H1 (cell line): ENCODE measurements around the gene COQ5. TPM values are rescaled to one million over a fixed set of nuclear protein-coding genes. Genes with fewer than 3 reads are reported as not detected.

Experiments
- CTCF ChIA-PET: fragments of 300-600 bp; sonication (Branson Sonifier 250); formaldehyde crosslinking; loops from one replicate; lab custom pipeline; 2021; ENCODE audit not compliant: partially characterized antibody; lab: Charles Lee
- POLR2A ChIA-PET: fragments of 300-600 bp; sonication (Branson Sonifier 250); formaldehyde crosslinking; loops from one replicate; lab custom pipeline; 2021; ENCODE audit warnings: inconsistent platforms; ENCODE audit not compliant: partially characterized antibody; lab: Charles Lee
- DNase-seq, 2 experiments: peaks; one replicate each; pipeline versions ENCODE4 v3.0.0 to v3.0.0-alpha.2; 2010 to 2022; ENCODE audit warnings: low spot score in 2 of 2, low read depth in 1 of 2, mixed read lengths in 1 of 2
- FAIRE-seq: peaks from 2 replicates; lab custom pipeline; 2011; peaks lifted over from hg19 to GRCh38; lab: Jason Lieb, UNC
- H2AFZ ChIP-seq: 2 replicates; pipeline ENCODE4 v1.8.1; 2012; ENCODE audit warnings: low read length, inconsistent platforms
- H2AK5ac ChIP-seq: 2 replicates; pipeline ENCODE4 v1.6.1; 2013; ENCODE audit warnings: low read depth, low read length
- H2BK120ac ChIP-seq: replicated peaks from 2 replicates; pipeline ENCODE3; 2013; ENCODE audit warnings: low read depth, low read length, inconsistent platforms
- H2BK12ac ChIP-seq: 2 replicates; pipeline ENCODE4 v1.6.1; 2013; ENCODE audit warnings: low read depth, low read length
- H2BK15ac ChIP-seq: 2 replicates; pipeline ENCODE4 v1.6.1; 2013; ENCODE audit warnings: low read length
- H2BK20ac ChIP-seq: 2 replicates; pipeline ENCODE4 v1.6.1; 2013; ENCODE audit warnings: low read length
- H2BK5ac ChIP-seq: 2 replicates; pipeline ENCODE4 v1.6.1; 2013; ENCODE audit warnings: low read depth, low read length
- H3K14ac ChIP-seq: 2 replicates; pipeline ENCODE4 v1.6.1; 2013; ENCODE audit warnings: inconsistent platforms; ENCODE audit not compliant: insufficient read length
- H3K18ac ChIP-seq: 2 replicates; pipeline ENCODE4 v1.6.1; 2013; ENCODE audit warnings: low read length; ENCODE audit errors: extremely low read depth
- H3K23ac ChIP-seq: 2 replicates; pipeline ENCODE4 v1.6.1; 2013; ENCODE audit warnings: inconsistent platforms; ENCODE audit not compliant: insufficient read length
- H3K23me2 ChIP-seq: 2 replicates; pipeline ENCODE4 v1.6.1; 2013; ENCODE audit warnings: low read depth, low read length
- H3K27ac ChIP-seq: 2 replicates; pipeline ENCODE4 v1.6.1; 2011; ENCODE audit warnings: low read depth, low read length, inconsistent platforms
- H3K27me3 ChIP-seq, 4 experiments: replicated peaks in 1 of 4; 1 replicate in 1 of 4; 2 replicates in 3 of 4; pipeline versions ENCODE4 v1.6.1 to v1.8.1; 2011 to 2013; ENCODE audit warnings: low read length in 3 of 4, mild to moderate bottlenecking in 3 of 4, inconsistent platforms in 2 of 4, mixed read lengths in 2 of 4, moderate library complexity in 1 of 4; ENCODE audit not compliant: control insufficient read depth in 3 of 4, insufficient read depth in 3 of 4; ENCODE audit errors: extremely low read depth in 1 of 4
- H3K36me3 ChIP-seq, 4 experiments: 2 replicates each; pipeline versions ENCODE4 v1.6.1 to v1.8.1; 2011 to 2013; ENCODE audit warnings: mild to moderate bottlenecking in 4 of 4, low read length in 3 of 4, moderate library complexity in 2 of 4, control low read depth in 1 of 4, inconsistent platforms in 1 of 4; ENCODE audit not compliant: insufficient read depth in 4 of 4, control insufficient read depth in 2 of 4
- H3K4ac ChIP-seq: replicated peaks from 2 replicates; pipeline ENCODE3; 2013; ENCODE audit warnings: low read length, low read depth, mixed read lengths, inconsistent platforms; ENCODE audit not compliant: insufficient read length
- H3K4me1 ChIP-seq, 4 experiments: replicated peaks in 1 of 4; 1 replicate in 1 of 4; 2 replicates in 3 of 4; pipeline versions ENCODE4 v1.6.1 to v1.8.1; 2011 to 2013; ENCODE audit warnings: low read length in 3 of 4, inconsistent platforms in 2 of 4, mixed read lengths in 1 of 4; ENCODE audit not compliant: insufficient read depth in 4 of 4, control insufficient read depth in 3 of 4
- H3K4me2 ChIP-seq, 2 experiments: 2 replicates each; pipeline versions ENCODE4 v1.6.1 to v1.8.1; 2011 to 2013; ENCODE audit warnings: low read depth in 2 of 2, low read length in 2 of 2, control low read depth in 1 of 2, inconsistent platforms in 1 of 2, mild to moderate bottlenecking in 1 of 2; ENCODE audit not compliant: insufficient read depth in 1 of 2
- H3K4me3 ChIP-seq, 4 experiments: fragments of 200-600, 300-600 bp in 1 of 4; sonication (generic), shearing (Covaris generic), sonication (Bioruptor Twin) in 1 of 4; 2 replicates each; pipeline versions ENCODE4 v1.5.1 to v1.8.1; 2011 to 2016; ENCODE audit warnings: low read length in 4 of 4, low read depth in 3 of 4, control low read depth in 2 of 4, inconsistent platforms in 2 of 4, mild to moderate bottlenecking in 2 of 4, mixed read lengths in 1 of 4, moderate library complexity in 1 of 4; ENCODE audit not compliant: insufficient read depth in 2 of 4; ENCODE audit errors: extremely low read depth in 1 of 4
- H3K56ac ChIP-seq: replicated peaks from 2 replicates; pipeline ENCODE3; 2013; ENCODE audit warnings: low read depth, mild to moderate bottlenecking, mixed read lengths, low read length, inconsistent platforms; ENCODE audit not compliant: insufficient read length
- H3K79me1 ChIP-seq: 2 replicates; pipeline ENCODE4 v1.6.1; 2013; ENCODE audit warnings: low read depth, low read length, control low read depth
- H3K79me2 ChIP-seq, 2 experiments: 2 replicates each; pipeline versions ENCODE4 v1.6.1 to v1.8.1; 2012 to 2013; ENCODE audit warnings: low read length in 2 of 2, mild to moderate bottlenecking in 2 of 2, inconsistent platforms in 1 of 2; ENCODE audit not compliant: insufficient read depth in 2 of 2, control insufficient read depth in 1 of 2
- H3K9ac ChIP-seq, 4 experiments: replicated peaks in 1 of 4; 1 replicate in 1 of 4; 2 replicates in 3 of 4; pipeline versions ENCODE4 v1.6.1 to v1.8.1; 2011 to 2013; ENCODE audit warnings: low read depth in 3 of 4, low read length in 3 of 4, control low read depth in 2 of 4, mild to moderate bottlenecking in 2 of 4, moderate library complexity in 2 of 4, inconsistent platforms in 1 of 4; ENCODE audit errors: extremely low read depth in 1 of 4
- H3K9me3 ChIP-seq, 2 experiments: 2 replicates each; pipeline versions ENCODE4 v1.6.1 to v1.8.1; 2012 to 2013; ENCODE audit warnings: mild to moderate bottlenecking in 2 of 2, moderate library complexity in 2 of 2, control low read depth in 1 of 2, inconsistent platforms in 1 of 2, low read depth in 1 of 2, low read length in 1 of 2, mixed read lengths in 1 of 2; ENCODE audit not compliant: insufficient read depth in 2 of 2
- H4K20me1 ChIP-seq, 2 experiments: replicated peaks in 1 of 2; 2 replicates each; pipeline versions ENCODE3 to v1.8.1; 2011 to 2013; ENCODE audit warnings: inconsistent platforms in 2 of 2, low read length in 2 of 2, mild to moderate bottlenecking in 1 of 2; ENCODE audit not compliant: insufficient read depth in 2 of 2, control insufficient read depth in 1 of 2
- H4K5ac ChIP-seq: 2 replicates; pipeline ENCODE4 v1.6.1; 2013; ENCODE audit warnings: low read length, low read depth, mixed read lengths, inconsistent platforms; ENCODE audit not compliant: insufficient read length
- H4K8ac ChIP-seq: 2 replicates; pipeline ENCODE4 v1.8.0; 2013; ENCODE audit warnings: mild to moderate bottlenecking, moderate library complexity, low read length, inconsistent platforms; ENCODE audit not compliant: insufficient read depth; ENCODE audit errors: extremely low read depth
- H4K91ac ChIP-seq: replicated peaks from 2 replicates; pipeline ENCODE3; 2013; ENCODE audit warnings: low read length, mixed read lengths, inconsistent platforms; ENCODE audit not compliant: insufficient read length
- CHD2 ChIP-seq: IDR thresholded peaks from 2 replicates; pipeline ENCODE4 v1.6.1; 2012; ENCODE audit warnings: low read length, improper control_type of control experiment
- FOSL1 ChIP-seq: IDR thresholded peaks from 2 replicates; pipeline ENCODE4 v1.6.1; 2011; ENCODE audit warnings: mild to moderate bottlenecking, low read depth, low read length, moderate library complexity; ENCODE audit not compliant: insufficient read depth
- JUND ChIP-seq: IDR thresholded peaks from 2 replicates; pipeline ENCODE4 v1.6.1; 2011; ENCODE audit warnings: mild to moderate bottlenecking, improper control_type of control experiment, low read length
- KDM4A ChIP-seq: IDR thresholded peaks from one replicate; pipeline ENCODE4 v1.7.1; 2012; ENCODE audit warnings: low read depth, mild to moderate bottlenecking, moderate library complexity, low read length, inconsistent platforms; ENCODE audit not compliant: severe bottlenecking
- SIN3A ChIP-seq, 2 experiments: IDR thresholded peaks in 1 of 2; conservative IDR thresholded peaks in 1 of 2; 2 replicates each; pipeline ENCODE4 v1.6.1; 2011 to 2012; ENCODE audit warnings: low read length in 2 of 2, improper control_type of control experiment in 1 of 2, low read depth in 1 of 2, mild to moderate bottlenecking in 1 of 2
- TEAD4 ChIP-seq: IDR thresholded peaks from 2 replicates; pipeline ENCODE4 v1.6.1; 2012; ENCODE audit warnings: low read depth, low read length, inconsistent platforms, mixed read lengths
- WGBS, 2 experiments: shearing (Covaris generic) in 1 of 2; methylation state at CpG; one replicate each; pipeline versions ENCODE4 v1.1.6 to v1.1.7; 2013 to 2015; ENCODE audit warnings: low lambda C conversion rate in 2 of 2, mixed read lengths in 2 of 2, inconsistent platforms in 1 of 2, low coverage in 1 of 2, missing lambda C conversion rate in 1 of 2; ENCODE audit not compliant: insufficient replicate concordance in 2 of 2, insufficient coverage in 1 of 2, insufficient read length in 1 of 2; ENCODE audit errors: extremely low coverage in 1 of 2, missing lambda C conversion rate in 1 of 2; 5-methylcytosine and 5-hydroxymethylcytosine counted together
- polyA plus RNA-seq, 7 experiments: library from polyadenylated mRNA; depleted of rRNA in 3 of 7; stranded (reverse) in 5 of 7; unstranded in 2 of 7; fragments of >200 nt in 5 of 7; fragments of 200-250 nt in 2 of 7; gene quantifications; 1 replicate in 5 of 7; 2 replicates in 1 of 7; 4 replicates in 1 of 7; pipeline versions ENCODE4 v1.2.1 to v1.2.3, GENCODE V29; 2011 to 2013; ENCODE audit warnings: missing spikeins in 2 of 7, mixed read lengths in 2 of 7
- total RNA-seq: library from RNA; stranded (reverse); fragmentation: NEBNext Ultra II Directional; extraction: Animal tissue kit (Norgen Biotek cat#: 25700); gene quantifications from 2 replicates; pipeline ENCODE4 v1.2.1, GENCODE V29; 2021
- TF ChIP-seq, protein P1 (sequence below), 3 experiments: IDR thresholded peaks; 1 replicate in 2 of 3; 2 replicates in 1 of 3; pipeline versions ENCODE4 v1.5.1 to v1.6.1; 2011; ENCODE audit warnings: low read length in 3 of 3, mild to moderate bottlenecking in 3 of 3, inconsistent platforms in 2 of 3, low read depth in 1 of 3, moderate library complexity in 1 of 3; ENCODE audit not compliant: insufficient read depth in 1 of 3; ENCODE audit errors: control extremely low read depth in 1 of 3

Gene COQ5
- total and polyA plus RNA-seq, 2 of the 8 experiments (the other 6 are each of a cell fraction or from before 2014, with no cell fraction given), result 35.1 to 35.8 TPM

DNA sequence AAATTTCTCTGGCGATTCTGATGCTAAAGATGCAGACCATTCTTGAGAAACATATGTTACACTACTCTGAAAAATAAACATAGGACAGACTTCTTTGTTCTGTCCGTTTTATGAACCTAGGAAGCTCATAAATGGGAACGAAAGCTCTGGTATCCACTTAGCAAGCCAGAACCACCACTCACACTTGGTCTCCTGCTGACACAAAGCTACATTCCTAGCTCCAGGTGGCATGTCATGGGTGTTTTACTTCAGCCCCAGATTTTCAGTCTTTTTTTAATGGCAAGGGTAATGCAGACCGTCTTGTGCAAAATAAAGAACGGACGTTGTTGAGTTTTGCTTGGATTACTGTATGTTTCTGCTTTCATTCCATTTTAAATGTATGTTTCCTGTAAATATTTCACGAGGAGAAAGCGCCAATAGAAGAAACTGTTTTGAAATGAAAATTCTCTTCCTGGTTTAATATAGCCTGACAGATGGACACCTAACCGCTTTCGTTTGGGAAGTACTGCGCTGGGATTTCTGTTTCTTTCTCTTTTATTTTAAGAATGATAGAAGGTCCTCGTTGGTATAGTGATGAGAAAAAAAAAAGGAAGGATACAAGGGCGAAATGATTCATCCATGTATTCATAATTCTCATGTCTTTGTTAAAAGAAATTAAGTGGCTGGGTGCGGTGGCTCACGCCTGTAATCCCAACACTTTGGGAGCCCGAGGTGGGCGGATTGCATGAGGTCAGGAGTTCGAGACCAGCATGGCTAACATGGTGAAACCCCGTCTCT is 871 bp upstream of the COQ5 start:
- DNase-seq (no peak), FAIRE-seq (no peak)

More for the DNA sequence above, 871 bp upstream of the COQ5 start:
- Histone ChIP-seq H3K36me3 (no peaks in the 10 kb centered on the region), H3K4me3 (peak overlapping the region; percentile 85 to 99 (median 90)), H4K8ac (no peak overlapping the region), H3K79me2 (peaks cover under 1 to 5% of the 10 kb centered on the region in 2 experiments; a peak in 3 of 4 replicates), H3K4ac (no peak overlapping the region), H2BK20ac (no peak overlapping the region), H3K27me3 (no peaks in the 10 kb centered on the region), H3K9ac (peak overlapping the region in 3 of 4 experiments; percentile 79 to 95 (median 92); a peak in 5 of 7 replicates), H2BK120ac (no peak overlapping the region), H3K18ac (no peak overlapping the region), H3K9me3 (no peaks in the 10 kb centered on the region; a peak in 1 of 4 replicates), H2BK5ac (peak overlapping the region; percentile 82; the same call in 1 of the 2 replicates), H2AFZ (0 out of 2 replicates have a peak overlapping the region, but pooled peaks have one; percentile 67), H3K56ac (no peak overlapping the region), H2BK12ac (peak overlapping the region; percentile 88; the same call in 1 of the 2 replicates), H3K79me1 (no peaks in the 10 kb centered on the region; the same call in 1 of the 2 replicates), H3K4me2 (peak overlapping the region; percentile 75 to 95), H4K91ac (peak overlapping the region; percentile 81), H3K27ac (peak overlapping the region; percentile 96), H2BK15ac (no peak overlapping the region), H3K23me2 (no peaks in the 10 kb centered on the region; the same call in 1 of the 2 replicates), H3K14ac (no peak overlapping the region), H2AK5ac (no peak overlapping the region; the same call in 1 of the 2 replicates), H4K20me1 (no peaks in the 10 kb centered on the region), H3K23ac (no peak overlapping the region), H3K4me1 (peaks cover 0 to 6% (median 2%) of the 10 kb centered on the region in 4 experiments; a peak in 3 of 7 replicates), H4K5ac (peak overlapping the region; percentile 83)
- ChIA-PET POLR2A (interaction anchor here (0.9 to 7.2 kb wide), 11 partner anchors 8 to 329 kb away, joined by 3 to 78 read pairs (median 4); partner anchors contain the start of genes DYNLL1, MLEC, RPLP0 and SRSF9), CTCF (interaction anchor here (0.7 to 1.6 kb wide), 5 partner anchors 14 to 464 kb away, joined by 3 to 4 read pairs (median 3); no protein-coding TSS in a partner anchor)
- WGBS, 2 experiments, result 72% methylated on average over 19 of the region's 19 CpGs; no CpG with 5 or more reads in 1 of the 2 experiments
- TF ChIP-seq CHD2 (no peak), JUND (no peak), SIN3A (conservative IDR thresholded peaks at IDR 0.05 in 1 of 2, IDR thresholded peaks at IDR 0.05 in 1 of 2; ENCODE audit: low read depth in 1 of 2, low read length in 2 of 2) (peak in 1 of 2 experiments; percentile 36; a peak in 1 of 4 replicates), FOSL1 (no peak), TEAD4 (peak; percentile 88), KDM4A (no peak)
- TF ChIP-seq, protein P1, sequence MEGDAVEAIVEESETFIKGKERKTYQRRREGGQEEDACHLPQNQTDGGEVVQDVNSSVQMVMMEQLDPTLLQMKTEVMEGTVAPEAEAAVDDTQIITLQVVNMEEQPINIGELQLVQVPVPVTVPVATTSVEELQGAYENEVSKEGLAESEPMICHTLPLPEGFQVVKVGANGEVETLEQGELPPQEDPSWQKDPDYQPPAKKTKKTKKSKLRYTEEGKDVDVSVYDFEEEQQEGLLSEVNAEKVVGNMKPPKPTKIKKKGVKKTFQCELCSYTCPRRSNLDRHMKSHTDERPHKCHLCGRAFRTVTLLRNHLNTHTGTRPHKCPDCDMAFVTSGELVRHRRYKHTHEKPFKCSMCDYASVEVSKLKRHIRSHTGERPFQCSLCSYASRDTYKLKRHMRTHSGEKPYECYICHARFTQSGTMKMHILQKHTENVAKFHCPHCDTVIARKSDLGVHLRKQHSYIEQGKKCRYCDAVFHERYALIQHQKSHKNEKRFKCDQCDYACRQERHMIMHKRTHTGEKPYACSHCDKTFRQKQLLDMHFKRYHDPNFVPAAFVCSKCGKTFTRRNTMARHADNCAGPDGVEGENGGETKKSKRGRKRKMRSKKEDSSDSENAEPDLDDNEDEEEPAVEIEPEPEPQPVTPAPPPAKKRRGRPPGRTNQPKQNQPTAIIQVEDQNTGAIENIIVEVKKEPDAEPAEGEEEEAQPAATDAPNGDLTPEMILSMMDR (IDR thresholded peaks at IDR 0.05; ENCODE audit: control extremely low read depth in 1 of 3, insufficient read depth in 1 of 3, low read depth in 1 of 3, low read length in 3 of 3), result peak in 1 of 3 experiments; percentile 6; a peak in 1 of 4 replicates
